ENCODE measurements around the gene DCC.

Gene DCC

DNA sequence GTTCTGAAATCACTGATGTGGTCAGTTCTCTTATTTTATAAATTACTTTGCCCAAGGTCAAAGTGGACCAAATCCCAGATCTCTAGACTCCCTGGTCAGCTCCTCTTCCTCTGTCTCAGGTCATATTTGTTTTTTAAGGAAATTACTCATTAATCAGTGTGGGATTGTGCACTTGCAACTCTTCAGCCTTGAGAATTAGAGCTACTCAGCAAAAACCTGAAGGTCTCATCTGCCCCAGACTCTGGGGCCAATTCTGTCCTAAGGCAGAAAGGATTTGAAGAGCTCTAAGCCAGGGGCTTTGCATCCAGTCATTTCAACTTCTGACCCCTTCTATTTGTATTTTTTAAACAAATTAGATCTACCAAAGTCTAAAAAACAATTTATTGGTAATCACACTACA is 17.7 kb upstream of the DCC start:
- no peak for DNase-seq (ENCODE audit: low spot score)
- Histone ChIP-seq H3K27ac (no peak overlapping the region), H3K4me3 (no peak overlapping the region)
- TF ChIP-seq CTCF (IDR thresholded peaks at IDR 0.05) = no peak

DNA sequence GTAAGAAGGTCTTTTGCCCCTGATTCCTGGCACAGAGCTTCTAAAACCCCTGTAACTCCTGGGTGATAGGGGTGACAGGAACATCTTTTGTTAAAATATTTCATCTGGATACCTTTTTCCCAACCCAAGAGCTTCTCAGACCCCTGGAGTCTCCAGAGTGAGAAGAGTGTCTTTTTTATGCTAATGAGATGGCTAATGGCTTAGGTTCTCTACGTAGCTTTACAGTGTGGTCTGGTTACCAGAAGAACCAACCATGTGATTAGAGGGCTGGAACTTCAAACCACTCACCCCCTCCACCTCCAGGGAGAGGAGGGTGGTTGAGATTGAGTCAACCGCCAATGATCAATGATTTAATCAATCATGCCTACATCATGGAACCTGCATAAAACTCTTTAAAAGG is 16.2 kb upstream of the DCC start:
- no peak for TF ChIP-seq CTCF (IDR thresholded peaks at IDR 0.05)
- DNase-seq (ENCODE audit: low spot score) = no peak
- H3K27ac ChIP-seq = no peak overlapping the region
- H3K4me3 ChIP-seq = no peak overlapping the region

- Histone ChIP-seq H3K27ac (no peak overlapping the region), H3K4me3 (no peak overlapping the region)
- DNase-seq (ENCODE audit: low spot score) = no peak
- no peak for TF ChIP-seq CTCF (IDR thresholded peaks at IDR 0.05)
These were observed 14.0 kb upstream of the DCC start for GRCh38 chr18:52325997-52326396.

DNA sequence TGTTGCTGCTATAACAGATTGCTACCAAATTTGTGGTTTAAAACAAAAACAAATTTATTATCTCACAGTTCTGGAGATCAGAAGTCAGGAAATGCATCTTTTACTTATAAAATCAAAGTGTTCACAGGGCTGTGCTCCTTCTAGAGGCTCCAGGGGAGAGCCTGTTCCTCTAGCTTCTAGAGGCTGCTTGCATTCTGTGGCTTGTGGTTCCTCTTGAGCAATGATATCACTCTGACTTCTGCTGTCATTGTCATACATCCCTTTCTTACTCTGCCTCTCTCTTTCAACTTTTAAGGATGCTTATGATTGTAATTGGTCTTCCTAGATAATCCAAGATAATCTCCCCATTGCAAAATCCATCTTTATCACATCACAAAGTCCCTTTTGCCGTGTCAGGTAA is 6.1 kb upstream of the DCC start:
- no peak for TF ChIP-seq CTCF (IDR thresholded peaks at IDR 0.05)
- no peak overlapping the region for H3K4me3 ChIP-seq
- no peak for DNase-seq (ENCODE audit: low spot score)
- H3K27ac ChIP-seq = no peak overlapping the region

DNA sequence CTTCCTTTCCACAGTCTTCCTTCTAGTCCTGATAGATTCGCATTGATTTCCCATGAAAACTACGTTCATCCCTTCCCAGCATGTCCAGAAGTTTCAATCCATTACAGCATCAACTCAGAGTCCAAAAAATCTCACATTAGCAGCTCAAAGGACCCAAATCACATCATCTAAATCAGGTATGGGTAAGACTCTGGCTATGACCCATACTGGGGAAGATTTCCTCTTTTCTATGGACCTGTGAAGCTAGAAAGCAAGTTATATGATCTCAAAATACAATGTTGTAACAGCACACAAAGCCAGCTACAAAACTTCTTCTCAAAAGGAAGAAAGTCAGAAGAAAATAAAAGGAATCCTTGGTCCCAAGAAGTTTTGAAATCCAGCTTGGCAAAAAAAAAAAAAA is 5.7 kb upstream of the DCC start:
- DNase-seq (ENCODE audit: low spot score) = no peak
- Histone ChIP-seq H3K4me3 (no peak overlapping the region), H3K27ac (no peak overlapping the region)
- no peak for TF ChIP-seq CTCF (IDR thresholded peaks at IDR 0.05)

DNA sequence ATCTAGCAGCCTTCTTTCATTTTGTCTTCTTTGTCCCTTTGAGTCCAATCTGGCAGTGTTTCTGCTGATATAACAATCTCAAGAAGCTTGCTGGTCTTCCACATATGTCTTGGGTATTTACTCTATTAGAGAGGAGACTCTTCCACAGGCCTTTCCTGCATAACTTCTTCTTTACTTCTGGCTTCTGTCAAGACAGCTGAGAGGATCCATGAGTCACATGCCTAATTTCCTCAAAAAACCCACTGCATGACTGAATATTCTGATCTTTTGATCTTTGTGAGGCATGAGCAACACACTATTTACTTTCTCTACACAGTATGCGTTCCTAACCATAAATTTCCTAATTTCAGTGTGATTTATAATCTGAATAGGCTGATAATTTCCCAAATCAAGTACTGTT is 5.1 kb upstream of the DCC start:
- no peak for DNase-seq (ENCODE audit: low spot score)
- no peak for TF ChIP-seq CTCF (IDR thresholded peaks at IDR 0.05)
- Histone ChIP-seq H3K4me3 (no peak overlapping the region), H3K27ac (no peak overlapping the region)

DNA sequence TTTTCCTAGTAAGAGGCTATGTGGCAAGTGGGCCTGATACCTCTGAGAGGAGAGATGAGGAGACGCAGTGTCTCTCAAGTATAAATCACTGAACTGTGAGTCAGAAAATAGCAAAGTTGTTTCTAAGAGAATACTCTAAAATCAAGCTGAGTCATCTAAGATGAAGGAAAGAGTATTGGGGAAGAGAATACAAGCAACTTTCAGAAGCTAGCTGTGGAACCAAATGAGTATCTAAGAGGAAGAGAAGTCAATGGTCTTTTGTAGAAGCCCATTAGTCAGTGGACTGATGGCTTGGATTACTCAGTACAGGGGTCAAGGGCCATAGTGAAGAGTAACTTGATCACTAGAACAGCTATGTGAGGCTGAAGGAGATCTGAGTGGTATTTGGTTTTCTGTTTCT is 2.7 kb upstream of the DCC start:
- Histone ChIP-seq H3K27ac (no peak overlapping the region), H3K4me3 (no peak overlapping the region)
- DNase-seq (ENCODE audit: low spot score) = no peak
- no peak for TF ChIP-seq CTCF (IDR thresholded peaks at IDR 0.05)
